GM23248 (cell line): ENCODE results near the gene BDNF.

ENCODE experiments used
- EZH2 ChIP-seq: fragments of 200-600 bp; sonication (generic); IDR thresholded peaks from 2 replicates; pipeline ENCODE4 v1.6.1; 2018; ENCODE audit warnings: antibody characterized with exemption, mild to moderate bottlenecking; ENCODE audit not compliant: insufficient read depth, poor library complexity, severe bottlenecking
- EZH2phosphoT487 ChIP-seq: fragments of 200-600 bp; sonication (generic); IDR thresholded peaks from 2 replicates; pipeline ENCODE4 v1.6.1; 2018; ENCODE audit warnings: antibody characterized with exemption, moderate library complexity, mild to moderate bottlenecking, low read depth; ENCODE audit not compliant: insufficient read depth

DNA sequence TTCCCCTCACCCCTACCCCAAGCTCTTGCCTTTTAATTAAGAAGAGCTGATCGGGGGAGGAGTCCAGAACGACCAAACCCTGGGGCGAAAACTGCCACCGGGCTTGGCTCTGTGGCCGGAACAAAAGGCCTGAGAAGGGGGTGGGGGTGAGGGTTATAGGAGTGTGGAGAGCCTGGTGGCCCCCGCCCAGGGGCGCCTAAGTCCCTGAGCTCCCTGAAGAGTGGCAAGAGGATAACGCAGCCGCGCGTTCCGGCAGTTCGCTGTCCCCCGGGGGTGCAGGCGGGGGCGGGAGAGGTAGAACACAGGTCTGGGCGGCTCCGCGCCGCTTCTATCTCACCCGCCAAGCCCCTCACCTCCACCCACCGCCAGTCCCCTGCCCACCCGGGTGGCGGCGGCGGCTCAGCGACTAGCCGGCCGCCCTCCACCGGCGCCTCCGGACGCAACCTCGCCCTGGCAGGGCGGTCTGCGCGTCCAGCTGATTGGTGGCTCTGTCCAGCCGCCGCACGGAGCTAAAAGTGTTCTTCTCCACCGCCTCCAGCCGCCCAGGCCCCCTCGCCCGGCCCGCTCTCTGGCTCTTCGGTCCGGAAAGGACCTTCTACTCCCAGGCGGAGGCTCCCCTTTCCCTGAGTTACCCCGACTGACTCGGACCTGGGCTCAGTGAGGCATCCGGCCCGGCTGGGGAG is 18.7 kb upstream of the BDNF start:
- TF ChIP-seq EZH2 (no peak), EZH2phosphoT487 (no peak)
